ENCODE measurements around the gene KRTAP12-2. TPM values are rescaled to one million over a fixed set of nuclear protein-coding genes. Genes with fewer than 3 reads are reported as not detected.

KRTAP12-2 gene
- total and polyA plus RNA-seq, 9 donors, result not detected

GRCh38 chr21:44618504-44618903, 48.2 kb downstream of the KRTAP12-2 start:
- intact Hi-C loops (cut with DNase I), result no loop called here
- Histone ChIP-seq H3K27me3 (no peaks in the 10 kb centered on the region), H3K27ac (no peak overlapping the region), H3K4me1 (ENCODE audit: insufficient read depth) (no peaks in the 10 kb centered on the region), H3K9me3 (peaks cover 0 to 3% of the 10 kb centered on the region in 2 donors), H3K4me3 (no peak overlapping the region), H3K36me3 (no peaks in the 10 kb centered on the region)
- 15 to 26% (median 16%) methylated on average over 4 of the region's 4 CpGs for WGBS, 3 donors
- TF ChIP-seq EP300 (IDR thresholded peaks at IDR 0.05) (no peak), POLR2A (IDR thresholded peaks at IDR 0.05) (no peak), CTCF (IDR thresholded peaks at IDR 0.05) (no peak)
- no peak for DNase-seq

- H3K27ac ChIP-seq, result no peak overlapping the region
- no peaks in the 10 kb centered on the region for H3K9me3 ChIP-seq
- no peaks in the 10 kb centered on the region for H3K27me3 ChIP-seq
- DNase-seq, result no peak
- no peak for TF ChIP-seq POLR2A (IDR thresholded peaks at IDR 0.05)
- TF ChIP-seq EP300 (IDR thresholded peaks at IDR 0.05), result no peak
- no peaks in the 10 kb centered on the region for H3K36me3 ChIP-seq
- H3K4me1 ChIP-seq (ENCODE audit: insufficient read depth), result no peaks in the 10 kb centered on the region
- intact Hi-C loops (cut with DNase I), result no loop called here
- 40 to 55% (median 45%) methylated on average over 8 of the region's 8 CpGs for whole genome bisulfite sequencing, 3 donors
- H3K4me3 ChIP-seq, result no peak overlapping the region
Measured at GRCh38 chr21:44617071-44617501, 49.6 kb downstream of the KRTAP12-2 start.

- intact Hi-C loops (cut with DNase I), result no loop called here
- TF ChIP-seq EP300 (IDR thresholded peaks at IDR 0.05) (no peak), CTCF (IDR thresholded peaks at IDR 0.05) (no peak), POLR2A (IDR thresholded peaks at IDR 0.05) (no peak)
- H3K4me1 ChIP-seq (ENCODE audit: insufficient read depth), result no peaks in the 10 kb centered on the region
- H3K27ac ChIP-seq, result no peak overlapping the region
- H3K27me3 ChIP-seq, result no peaks in the 10 kb centered on the region
- H3K4me3 ChIP-seq, result no peak overlapping the region
- H3K36me3 ChIP-seq, result no peaks in the 10 kb centered on the region
- 75 to 84% (median 76%) methylated on average over 16 of the region's 16 CpGs for WGBS, 3 donors
- no peaks in the 10 kb centered on the region for H3K9me3 ChIP-seq
- no peak for DNase-seq
Measured at GRCh38 chr21:44616591-44616926, 50.2 kb downstream of the KRTAP12-2 start.

Small RNA genes lying within 50 kb of the gene (small RNA-seq; reads per million reads assigned to genes)
- gene KRTAP12-6P, result not detected

Other genes starting within 250 kb of the KRTAP12-2 start
- 1 to 10 TPM; 3.4 to 6.8 (median 4.0) TPM for gene LRRC3, start 211.4 kb downstream of the KRTAP12-2 start, total RNA-seq
- 1 to 10 TPM; 2.4 to 3.9 TPM for gene LRRC3, start 211.4 kb downstream of the KRTAP12-2 start, polyA plus RNA-seq
- gene KRTAP10-1, start 126.7 kb downstream of the KRTAP12-2 start, total RNA-seq, result not detected
- not detected for gene KRTAP10-1, start 126.7 kb downstream of the KRTAP12-2 start, polyA plus RNA-seq
- gene KRTAP10-2, start 115.4 kb downstream of the KRTAP12-2 start, total RNA-seq, result not detected
- gene KRTAP10-2, start 115.4 kb downstream of the KRTAP12-2 start, polyA plus RNA-seq, result not detected
- gene KRTAP10-3, start 108.1 kb downstream of the KRTAP12-2 start, total RNA-seq, result not detected
- not detected for gene KRTAP10-3, start 108.1 kb downstream of the KRTAP12-2 start, polyA plus RNA-seq
- not detected for gene KRTAP10-4, start 93.2 kb downstream of the KRTAP12-2 start, total RNA-seq
- gene KRTAP10-4, start 93.2 kb downstream of the KRTAP12-2 start, polyA plus RNA-seq, result not detected
- gene KRTAP10-5, start 86.3 kb downstream of the KRTAP12-2 start, total RNA-seq, result not detected
- not detected for gene KRTAP10-5, start 86.3 kb downstream of the KRTAP12-2 start, polyA plus RNA-seq
- not detected for gene KRTAP10-6, start 74.4 kb downstream of the KRTAP12-2 start, total RNA-seq
- gene KRTAP10-6, start 74.4 kb downstream of the KRTAP12-2 start, polyA plus RNA-seq, result not detected
- not detected for gene KRTAP10-7, start 66.3 kb downstream of the KRTAP12-2 start, total RNA-seq
- not detected for gene KRTAP10-7, start 66.3 kb downstream of the KRTAP12-2 start, polyA plus RNA-seq
- not detected for gene KRTAP10-8, start 54.8 kb downstream of the KRTAP12-2 start, total RNA-seq
- not detected for gene KRTAP10-8, start 54.8 kb downstream of the KRTAP12-2 start, polyA plus RNA-seq
- gene KRTAP10-9, start 39.8 kb downstream of the KRTAP12-2 start, total RNA-seq, result not detected
- not detected for gene KRTAP10-9, start 39.8 kb downstream of the KRTAP12-2 start, polyA plus RNA-seq
- not detected for gene KRTAP10-10, start 29.6 kb downstream of the KRTAP12-2 start, total RNA-seq
- not detected for gene KRTAP10-10, start 29.6 kb downstream of the KRTAP12-2 start, polyA plus RNA-seq
- not detected for gene KRTAP10-11, start 20.5 kb downstream of the KRTAP12-2 start, total RNA-seq
- not detected for gene KRTAP10-11, start 20.5 kb downstream of the KRTAP12-2 start, polyA plus RNA-seq
- gene KRTAP12-4, start 12.3 kb downstream of the KRTAP12-2 start, total RNA-seq, result not detected
- gene KRTAP12-4, start 12.3 kb downstream of the KRTAP12-2 start, polyA plus RNA-seq, result not detected
- gene KRTAP12-3, start 9.0 kb downstream of the KRTAP12-2 start, total RNA-seq, result not detected
- gene KRTAP12-3, start 9.0 kb downstream of the KRTAP12-2 start, polyA plus RNA-seq, result not detected
- gene KRTAP12-1, start 15.2 kb upstream of the KRTAP12-2 start, total RNA-seq, result not detected
- not detected for gene KRTAP12-1, start 15.2 kb upstream of the KRTAP12-2 start, polyA plus RNA-seq
- gene KRTAP10-12, start 30.2 kb upstream of the KRTAP12-2 start, total RNA-seq, result not detected
- not detected for gene KRTAP10-12, start 30.2 kb upstream of the KRTAP12-2 start, polyA plus RNA-seq
- gene TSPEAR, start 44.6 kb upstream of the KRTAP12-2 start, total RNA-seq, result under 1 TPM in 3 of 7 donors, not detected in 4; 0.10 to 0.27 (median 0.11) TPM
- under 1 TPM; 0.07 to 0.13 TPM for gene TSPEAR, start 44.6 kb upstream of the KRTAP12-2 start, polyA plus RNA-seq
- 10 to 100 TPM; 47.0 to 84.9 (median 71.7) TPM for gene UBE2G2, start 134.9 kb upstream of the KRTAP12-2 start, total RNA-seq
- 10 to 100 TPM; 31.3 to 59.5 TPM for gene UBE2G2, start 134.9 kb upstream of the KRTAP12-2 start, polyA plus RNA-seq
- 100 to 1,000 TPM in 1 of 7 donors, 10 to 100 TPM in 6; 45.3 to 108 (median 74.3) TPM for gene SUMO3, start 151.1 kb upstream of the KRTAP12-2 start, total RNA-seq
- 10 to 100 TPM; 63.9 to 97.6 TPM for gene SUMO3, start 151.1 kb upstream of the KRTAP12-2 start, polyA plus RNA-seq
- gene PTTG1IP, start 206.8 kb upstream of the KRTAP12-2 start, total RNA-seq, result 100 to 1,000 TPM; 133 to 226 (median 143) TPM
- 100 to 1,000 TPM; 144 to 420 TPM for gene PTTG1IP, start 206.8 kb upstream of the KRTAP12-2 start, polyA plus RNA-seq